Left cardiac atrium (tissue), 4 donors: ENCODE measurements around the gene GPR39. TPM values are rescaled to one million over a fixed set of nuclear protein-coding genes. Genes with fewer than 3 reads are reported as not detected.

Experiments
- ATAC-seq, 2 donors: fragments of 200-7000 bp; cut with Tn5 transposase; one replicate each; pipeline ENCODE4 v1.9.1; 2020; ENCODE audit warnings: mild to moderate bottlenecking in 2 of 2, moderate library complexity in 2 of 2
- DNase-seq: peaks from one replicate; pipeline ENCODE4 v3.0.0-alpha.2; 2020
- intact Hi-C, 2 donors: fragments of 100-400 bp; cut with DNase I; formaldehyde crosslinking; loops; one replicate each; pipeline versions ENCODE4 v1.14.1 to v1.15.1; 2022 to 2023
- total RNA-seq, 2 donors: library from RNA; stranded (reverse); fragmentation: NEBNext Ultra II Directional; extraction: Animal tissue kit (Norgen Biotek cat#: 25700); gene quantifications; one replicate each; pipeline ENCODE4 v1.2.1, GENCODE V29; 2021
- donor health status: DM: no; HTN: yes; CAD: no.
- donor health status: DM: no; HTN: yes; CAD: no; lungs with severe emphysema.
- donor health status: DM: yes; HTN: yes; CAD: no.
- donor health status: Dilated cardiomyopathy.

GPR39 gene
- total RNA-seq, 2 donors from 2014 or later, result 0.29 TPM; not detected in 1

- ATAC-seq, result no peak
- intact Hi-C loops, result no loop called here
- DNase-seq, result no peak
These were observed 230.0 kb downstream of the GPR39 start for GRCh38 chr2:132646540-132647108.

DNA sequence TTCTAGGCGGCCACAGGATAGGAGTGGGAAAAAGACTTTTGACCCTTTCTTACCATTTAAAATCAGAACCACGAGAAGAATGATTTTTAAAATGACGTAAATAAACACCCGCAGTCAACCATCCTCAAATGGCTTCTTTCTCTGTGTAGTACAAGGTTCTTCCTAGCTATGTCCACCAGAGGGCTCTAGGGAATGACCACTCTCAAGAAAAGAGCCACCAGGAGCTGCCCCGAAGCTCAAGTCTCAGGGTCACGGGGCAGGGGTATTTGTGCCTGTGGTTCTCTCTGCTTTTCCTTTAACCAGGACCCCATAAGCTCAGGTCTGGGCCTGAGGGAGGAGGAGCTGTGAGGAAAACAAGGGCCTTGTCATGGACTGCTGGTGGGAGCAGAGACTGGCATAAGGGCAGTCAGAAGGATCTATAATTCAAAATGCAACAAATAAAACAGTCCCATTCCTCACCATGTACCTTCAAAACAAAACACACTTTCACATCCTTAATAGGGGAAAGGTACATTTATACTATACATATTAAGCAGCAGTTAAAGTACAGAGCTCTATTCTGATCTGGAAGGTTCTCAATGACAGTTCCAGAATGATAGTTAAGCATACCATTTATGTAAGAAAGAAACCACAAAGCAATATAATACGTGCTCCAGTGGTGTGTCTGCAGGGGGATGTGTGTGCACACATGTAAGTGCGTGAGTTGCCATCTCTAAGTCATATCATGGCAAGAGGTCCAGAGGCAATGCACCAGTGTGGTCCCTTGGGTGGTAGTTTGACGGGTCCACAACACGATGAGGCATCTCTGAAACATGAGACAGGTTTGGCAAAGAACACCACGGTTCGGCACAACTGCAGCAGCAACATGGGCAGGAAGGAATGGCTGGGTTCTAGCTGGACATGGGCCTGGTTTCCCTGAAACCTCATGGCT is 234.8 kb downstream of the GPR39 start:
- no peak for DNase-seq
- intact Hi-C loops, result no loop called here
- ATAC-seq, result peak in 1 of 2 donors; percentile 57

DNA sequence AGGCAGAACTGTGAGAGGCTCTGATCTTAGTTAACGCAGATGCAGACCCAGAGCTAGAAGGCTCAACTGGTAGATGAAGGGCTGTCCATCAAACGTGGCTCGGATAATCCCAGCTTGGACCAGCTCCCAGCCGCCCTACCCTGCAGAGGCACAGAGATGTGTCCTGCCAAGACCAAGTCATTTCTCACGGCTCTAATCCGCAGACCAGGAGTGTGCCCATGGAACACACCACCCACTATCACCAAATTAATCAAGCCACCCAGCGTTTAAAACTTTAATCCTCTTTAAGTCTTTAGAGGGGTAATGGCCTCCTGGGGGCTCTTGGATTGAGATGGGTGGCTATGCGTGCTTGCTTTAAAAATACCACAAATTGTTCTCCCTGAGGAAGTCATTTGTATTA is 235.9 kb downstream of the GPR39 start:
- DNase-seq (no peak), ATAC-seq (peak in 1 of 2 donors; percentile 77)
- intact Hi-C loops, result no loop called here

DNA sequence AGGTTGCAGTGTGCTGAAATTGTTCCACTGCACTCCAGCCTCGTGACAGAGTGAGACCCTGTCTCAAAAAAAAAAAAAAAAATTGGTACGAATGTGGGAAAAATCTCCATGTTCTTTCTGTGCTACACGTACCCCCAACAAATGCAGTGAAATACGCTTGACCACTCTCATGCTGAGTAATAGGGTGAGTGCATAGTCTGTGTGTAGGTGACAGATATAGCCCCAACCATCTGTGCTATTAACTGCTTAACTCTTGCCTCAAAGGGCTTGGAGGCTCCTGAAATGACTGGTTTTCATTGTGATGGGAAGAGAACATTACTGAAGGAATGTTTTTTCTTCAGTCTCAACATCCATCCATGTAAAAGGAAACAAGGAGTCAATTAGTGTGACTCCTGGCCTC is 237.7 kb downstream of the GPR39 start:
- intact Hi-C loops, result no loop called here
- ATAC-seq (no peak), DNase-seq (no peak)

GRCh38 chr2:132654968-132655367 is 238.4 kb downstream of the GPR39 start:
- ATAC-seq, result no peak
- DNase-seq, result no peak
- intact Hi-C loops, result no loop called here

DNA sequence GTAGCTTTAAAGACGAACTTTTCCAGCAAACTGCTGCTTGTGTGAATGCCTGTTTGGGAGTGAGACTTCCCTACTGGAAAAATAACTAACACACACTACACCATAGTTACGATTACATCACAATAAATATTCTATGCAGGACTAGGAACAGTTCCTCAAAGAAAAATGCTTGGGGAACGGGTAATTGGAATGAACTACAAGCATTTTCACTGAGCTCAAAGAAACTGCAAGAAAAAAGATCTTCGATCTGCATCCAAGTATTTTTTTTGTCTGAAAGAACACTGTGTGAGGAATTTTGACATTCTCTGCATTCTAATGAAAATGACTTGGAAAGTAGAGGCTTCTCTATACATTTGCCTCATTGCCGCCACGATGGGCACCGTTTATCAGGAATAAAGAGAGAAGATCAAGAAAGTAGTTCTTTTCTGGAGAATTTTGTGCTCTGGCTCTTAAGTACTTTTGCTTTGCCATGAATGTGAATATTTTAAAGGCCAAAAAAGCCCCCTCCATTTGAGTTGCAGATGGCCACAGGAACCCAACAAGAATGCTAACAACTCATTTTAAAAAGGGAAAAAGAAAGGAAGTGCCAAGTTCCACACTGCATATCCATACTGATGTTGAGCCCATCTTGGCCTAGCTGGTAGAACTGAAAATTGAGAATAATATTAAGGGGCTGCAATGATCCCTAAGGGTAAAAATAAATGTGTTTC is 239.8 kb downstream of the GPR39 start:
- intact Hi-C loops, result no loop called here
- ATAC-seq (no peak), DNase-seq (no peak)

GRCh38 chr2:132659331-132659730 is 242.7 kb downstream of the GPR39 start:
- ATAC-seq, result no peak
- intact Hi-C loops, result no loop called here
- DNase-seq, result no peak

DNA sequence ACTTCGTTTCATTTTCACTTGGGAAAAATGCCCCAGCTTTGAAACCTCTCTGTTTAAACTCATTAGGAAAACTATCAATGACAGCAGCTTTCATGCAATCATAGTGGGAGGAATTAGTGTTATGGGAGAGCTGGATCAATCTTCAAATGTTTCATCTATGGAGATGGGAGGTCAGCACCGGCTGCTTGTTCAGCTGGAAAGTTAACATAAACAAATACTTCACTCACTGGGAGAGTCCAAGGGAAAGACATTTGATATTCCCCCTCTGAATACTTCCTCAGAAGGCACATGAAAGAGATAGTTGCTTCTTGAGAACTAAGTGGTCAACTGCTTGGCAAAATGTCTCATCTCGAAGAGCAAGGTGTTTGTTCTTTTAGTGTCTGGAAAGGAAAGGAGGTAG is 246.1 kb downstream of the GPR39 start:
- intact Hi-C loops, result loop anchor here in 1 of 2 donors (10.0 kb wide), 1 partner anchor 512 kb away; no protein-coding TSS in a partner anchor
- ATAC-seq (no peak), DNase-seq (no peak)

DNA sequence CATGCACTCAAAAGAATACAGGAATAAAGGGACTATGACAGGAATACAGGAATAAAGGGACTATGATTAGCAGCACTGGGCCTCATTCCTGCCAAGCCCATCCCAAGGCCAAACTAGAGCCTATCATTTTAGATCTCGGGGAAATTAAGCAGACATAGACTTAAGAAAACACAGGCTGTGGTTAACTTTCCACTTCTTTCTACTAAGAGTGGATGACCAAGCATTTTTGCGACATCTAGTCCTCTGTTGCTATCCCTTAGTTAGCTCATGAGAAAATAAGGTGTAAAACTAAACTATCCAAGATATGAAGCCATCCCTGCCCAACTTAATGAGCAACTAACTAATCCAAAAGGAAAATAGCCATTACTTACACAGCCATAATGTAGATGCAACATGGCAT is 247.5 kb downstream of the GPR39 start:
- ATAC-seq (no peak), DNase-seq (no peak)
- intact Hi-C loops, result loop anchor here in 1 of 2 donors (10.0 kb wide), 1 partner anchor 511 kb away; no protein-coding TSS in a partner anchor

DNA sequence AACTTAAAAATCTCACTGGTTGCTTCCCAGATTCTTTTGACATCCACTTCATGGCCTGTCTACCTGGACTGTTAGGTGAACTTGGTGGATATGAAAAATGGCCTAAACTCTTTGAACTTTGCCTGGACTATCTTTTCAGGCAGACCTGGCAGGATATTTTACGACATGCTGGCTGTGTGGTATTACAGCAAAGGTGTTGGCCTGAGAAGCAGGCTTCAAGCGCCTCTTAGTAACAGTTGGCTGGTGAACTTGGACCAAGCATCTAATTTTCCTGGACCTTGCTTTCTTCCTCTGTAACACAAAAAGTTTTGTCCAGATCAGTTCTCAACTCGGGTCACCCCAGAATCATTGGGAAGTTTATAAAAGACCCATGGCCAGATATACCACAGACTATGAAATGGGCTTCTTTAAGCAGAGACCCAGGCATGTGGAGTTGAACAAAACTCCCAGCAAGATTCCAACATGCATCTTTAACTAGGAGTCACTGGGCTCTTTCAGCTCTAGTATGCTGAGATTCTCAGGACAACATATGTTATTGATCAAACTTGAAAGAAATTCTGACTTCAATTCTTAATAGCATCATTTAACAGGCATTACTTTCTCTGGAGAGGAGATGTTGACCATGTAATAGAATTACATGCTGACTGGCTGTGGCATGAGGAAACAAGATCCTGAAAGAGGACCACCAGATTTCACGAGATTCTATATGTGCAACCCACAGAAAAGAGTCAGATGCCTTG is 249.0 kb downstream of the GPR39 start:
- intact Hi-C loops, result loop anchor here in 1 of 2 donors (10.0 kb wide), 1 partner anchor 509 kb away; no protein-coding TSS in a partner anchor
- no peak for ATAC-seq
- no peak for DNase-seq

GRCh38 chr2:132667706-132668105 is 251.1 kb downstream of the GPR39 start:
- intact Hi-C loops, result loop anchor here in 1 of 2 donors (10.0 kb wide), 1 partner anchor 507 kb away; no protein-coding TSS in a partner anchor
- ATAC-seq, result no peak
- no peak for DNase-seq

DNA sequence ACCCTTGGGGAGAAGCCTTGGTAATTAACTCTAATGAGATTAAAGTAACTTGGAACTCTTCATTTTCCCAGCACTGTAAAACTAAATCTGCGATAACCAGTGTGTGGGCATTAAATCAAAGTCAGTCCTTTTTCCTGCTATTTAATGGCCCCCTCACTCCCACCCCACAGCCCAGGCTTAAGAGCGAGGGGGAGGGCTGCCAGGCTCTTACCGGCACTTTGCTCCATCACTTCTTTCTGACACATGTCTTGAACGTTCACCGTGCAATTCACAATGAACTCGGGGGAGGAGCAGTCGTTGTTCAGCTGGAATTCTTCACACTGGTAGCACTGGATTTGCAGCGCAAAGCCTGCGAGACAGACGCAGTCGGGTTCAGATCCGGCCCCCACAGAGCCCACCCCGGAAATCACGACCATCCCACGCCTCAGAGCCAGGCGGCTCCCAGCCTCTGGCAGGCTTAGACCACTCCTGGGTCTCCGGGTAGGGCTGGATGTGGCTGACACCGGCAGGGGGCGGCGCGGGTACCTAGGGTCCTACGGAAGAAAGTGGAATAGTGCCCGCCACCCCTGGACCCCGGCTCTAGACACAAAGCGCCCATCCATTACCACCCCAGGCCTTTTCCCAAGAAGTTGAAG is 251.7 kb downstream of the GPR39 start:
- ATAC-seq (no peak), DNase-seq (no peak)
- intact Hi-C loops, result loop anchor here in 1 of 2 donors (10.0 kb wide), 1 partner anchor 506 kb away; no protein-coding TSS in a partner anchor

DNA sequence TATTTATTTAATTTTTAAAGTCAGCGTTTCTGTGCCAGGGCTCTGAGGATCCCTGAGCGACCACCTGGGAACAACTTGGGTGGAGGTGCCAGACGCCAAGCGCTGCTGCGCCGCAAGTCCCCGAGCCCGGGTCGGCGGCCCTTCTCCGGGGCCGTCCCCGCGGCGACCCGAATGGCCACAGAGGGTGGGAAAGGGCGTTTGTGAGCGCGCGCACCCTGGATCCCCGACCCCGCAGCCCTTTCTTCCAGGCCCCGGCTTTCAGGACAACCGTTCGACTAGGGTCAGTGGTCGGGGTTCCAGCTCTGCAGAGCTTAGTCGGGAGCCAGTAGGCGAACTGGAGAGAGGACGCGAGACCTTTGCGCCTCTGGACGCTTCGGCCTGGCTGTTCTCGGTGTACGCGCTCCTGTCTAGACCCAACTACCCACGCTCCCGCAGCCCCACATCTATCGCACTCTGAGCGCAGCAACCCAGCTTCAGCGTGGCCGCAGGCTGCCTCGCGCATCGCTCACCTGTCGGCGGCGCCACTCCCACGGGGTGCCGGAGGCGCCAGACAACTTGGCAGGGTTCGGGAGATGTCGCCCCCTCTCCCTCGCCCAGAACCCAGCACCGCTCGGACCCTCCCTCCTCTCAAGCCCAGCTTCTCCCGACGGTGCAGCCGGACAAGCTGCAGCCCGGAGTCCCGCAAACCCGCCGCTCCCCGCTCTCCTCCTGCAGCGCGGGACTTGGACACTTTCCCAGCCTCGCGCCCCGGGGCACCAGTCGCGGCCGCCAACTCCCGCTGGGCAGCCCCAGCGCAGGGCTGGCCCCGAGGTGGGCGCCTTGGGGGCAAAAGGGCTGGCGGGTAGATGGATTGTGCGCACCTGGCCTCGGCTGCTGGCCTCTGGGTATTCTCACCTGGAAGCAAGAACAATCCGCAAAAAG is 252.6 kb downstream of the GPR39 start:
- DNase-seq (no peak), ATAC-seq (peak; percentile 25 to 30)
- intact Hi-C loops, result loop anchor here in 1 of 2 donors (10.0 kb wide), 1 partner anchor 506 kb away; no protein-coding TSS in a partner anchor

DNA sequence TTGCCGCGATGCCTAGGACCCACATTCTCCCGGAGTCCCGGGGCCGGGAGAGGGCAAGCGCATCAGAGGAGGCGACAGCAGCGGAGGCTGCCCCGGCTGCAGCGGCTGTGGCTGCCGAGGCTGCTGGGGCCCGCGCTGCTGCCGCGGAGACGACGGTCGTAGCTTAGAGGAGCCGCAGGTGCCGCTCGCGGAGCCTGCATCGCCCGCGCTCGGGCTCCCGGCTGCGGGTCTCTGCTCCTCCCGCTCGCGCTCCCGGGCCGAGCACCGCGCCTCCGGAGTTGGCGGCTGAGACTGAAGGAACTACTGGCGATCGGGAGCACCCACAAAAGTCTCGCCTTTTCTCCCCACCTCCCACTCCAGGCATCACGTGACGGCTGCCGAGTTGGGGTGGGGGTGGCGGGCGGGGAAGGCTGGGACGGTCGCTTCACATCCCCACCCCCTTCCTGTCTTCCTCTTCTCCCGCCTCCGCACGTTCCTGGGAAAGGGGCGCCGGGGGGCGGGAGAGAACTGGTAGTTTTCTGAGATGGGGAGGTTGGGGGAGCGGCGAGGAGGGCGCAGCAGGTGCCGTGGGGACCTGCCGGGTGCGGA is 253.4 kb downstream of the GPR39 start, which contains the start of gene LYPD1:
TSS of gene LYPD1 (minus strand) at position 298 of the 588 bp plus-strand sequence. CDS start at position 25, 273 bp downstream.
- intact Hi-C loops, result loop anchor here in 1 of 2 donors (10.0 kb wide), 1 partner anchor 505 kb away; no protein-coding TSS in a partner anchor
- DNase-seq, result no peak
- ATAC-seq, result peak; percentile 42 to 57

GRCh38 chr2:132670496-132671150 is 254.0 kb downstream of the GPR39 start:
- DNase-seq, result peak; percentile 29
- intact Hi-C loops, result no loop called here
- ATAC-seq, result peak; percentile 45 to 72

DNA sequence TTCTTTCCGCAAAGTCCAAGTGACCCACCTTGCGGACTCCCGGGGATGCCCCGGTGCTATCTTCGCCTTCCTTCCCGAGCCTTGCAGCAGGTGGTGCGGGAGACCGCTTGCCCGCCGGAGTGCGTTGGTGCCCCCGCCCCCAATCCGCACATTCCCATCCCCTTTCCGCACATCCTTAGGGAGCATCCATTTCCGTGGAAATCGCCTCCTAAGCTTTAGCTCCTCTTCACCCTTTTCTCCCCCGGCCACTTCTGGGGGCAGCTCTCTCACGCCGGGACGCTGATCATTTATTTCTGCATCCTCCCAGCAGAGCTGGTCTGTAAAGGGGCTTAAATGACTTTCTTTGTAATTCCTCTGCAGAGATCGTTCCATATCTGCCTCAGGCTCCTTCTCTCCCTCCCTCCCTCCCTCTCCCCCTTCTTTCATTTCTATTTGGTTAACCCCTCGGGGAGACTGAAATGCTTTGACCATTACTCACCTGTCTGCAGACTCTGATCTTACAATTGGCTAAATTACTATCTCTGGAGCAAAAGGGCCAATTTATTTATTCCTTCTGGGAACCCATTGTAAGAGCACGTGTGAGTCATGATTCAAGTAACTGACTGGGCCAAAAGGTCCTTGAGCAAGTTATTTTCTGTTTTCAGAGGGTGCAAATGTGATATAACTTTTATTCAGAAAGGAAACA is 254.7 kb downstream of the GPR39 start:
- no peak for DNase-seq
- intact Hi-C loops, result no loop called here
- peak in 1 of 2 donors; percentile 47 for ATAC-seq
